Omental fat pad (tissue), 4 donors: Measurements from ENCODE around the gene ACIN1. TPM values are rescaled to one million over a fixed set of nuclear protein-coding genes. Genes with fewer than 3 reads are reported as not detected.

Experiments
- ATAC-seq: fragments of 150-250 bp; one replicate; pipeline ENCODE4 v1.9.1; 2016; ENCODE audit warnings: mild to moderate bottlenecking, moderate library complexity; ENCODE audit not compliant: low FRiP score
- DNase-seq: peaks from one replicate; pipeline ENCODE4 v3.0.0-alpha.2; 2019; ENCODE audit warnings: low spot score
- CTCF ChIP-seq, 3 donors: fragments of 450-650 bp; IDR thresholded peaks; one replicate each; pipeline ENCODE4 v1.5.1; 2016 to 2017; ENCODE audit warnings: antibody characterized with exemption in 3 of 3, mild to moderate bottlenecking in 3 of 3, moderate library complexity in 2 of 3
- total RNA-seq, 4 donors: library from RNA; depleted of rRNA; stranded (reverse); fragments of >200 nt; gene quantifications; one replicate each; pipeline ENCODE4 v1.1.0, GENCODE V29; 2016

The ACIN1 gene
- total RNA-seq, 4 donors from 2014 or later = 85.6 to 143 (median 120) TPM

GRCh38 chr14:23023022-23023794 lies 71.7 kb downstream of the ACIN1 start:
- DNase-seq = no peak
- no peak for TF ChIP-seq CTCF (IDR thresholded peaks at IDR 0.05)
- ATAC-seq = no peak

GRCh38 chr14:23021889-23022442 lies 73.0 kb downstream of the ACIN1 start:
- no peak for TF ChIP-seq CTCF (IDR thresholded peaks at IDR 0.05)
- no peak for ATAC-seq

GRCh38 chr14:23021434-23021833 lies 73.5 kb downstream of the ACIN1 start:
- no peak for ATAC-seq
- no peak for DNase-seq
- no peak for TF ChIP-seq CTCF (IDR thresholded peaks at IDR 0.05)

More at GRCh38 chr14:23021889-23022442, 73.0 kb downstream of the ACIN1 start:
- DNase-seq = no peak

GRCh38 chr14:23020143-23021128 lies 74.5 kb downstream of the ACIN1 start:
- DNase-seq (no peak), ATAC-seq (no peak)
- no peak for TF ChIP-seq CTCF (IDR thresholded peaks at IDR 0.05)

- DNase-seq = no peak
- no peak for TF ChIP-seq CTCF (IDR thresholded peaks at IDR 0.05)
- no peak for ATAC-seq
These were observed 76.8 kb downstream of the ACIN1 start for GRCh38 chr14:23018107-23018506.

GRCh38 chr14:23017091-23017490 lies 77.8 kb downstream of the ACIN1 start:
- DNase-seq (no peak), ATAC-seq (no peak)
- no peak for TF ChIP-seq CTCF (IDR thresholded peaks at IDR 0.05)
